Type B pancreatic cell (in vitro differentiated cells): ENCODE data around the gene STX7. TPM values are rescaled to one million over a fixed set of nuclear protein-coding genes. Genes with fewer than 3 reads are reported as not detected.

Experiments used
- DNase-seq: peaks from one replicate; pipeline ENCODE4 v3.0.0; 2021; ENCODE audit warnings: mixed read lengths; ENCODE audit not compliant: unreplicated experiment; ENCODE audit errors: extremely low spot score
- H3K27ac Mint-ChIP-seq: 2 replicates; pipeline ENCODE4 v1.8.0; 2021; ENCODE audit warnings: mild to moderate bottlenecking, mixed read lengths
- H3K27me3 Mint-ChIP-seq: 2 replicates; pipeline ENCODE4 v1.8.0; 2021; ENCODE audit warnings: mixed read lengths
- H3K36me3 Mint-ChIP-seq: 2 replicates; pipeline ENCODE4 v1.8.0; 2021; ENCODE audit warnings: mixed read lengths
- H3K4me1 Mint-ChIP-seq: one replicate; pipeline ENCODE4 v1.8.0; 2021; ENCODE audit warnings: mixed read lengths; ENCODE audit not compliant: unreplicated experiment
- H3K4me3 Mint-ChIP-seq: 2 replicates; pipeline ENCODE4 v1.8.0; 2021; ENCODE audit warnings: mild to moderate bottlenecking, mixed read lengths
- H3K9me3 Mint-ChIP-seq: 2 replicates; pipeline ENCODE4 v1.8.0; 2021; ENCODE audit warnings: mixed read lengths
- total RNA-seq: library from RNA; stranded (reverse); gene quantifications from 2 replicates; pipeline ENCODE4 v1.2.1, GENCODE V29; 2021; ENCODE audit warnings: low replicate concordance
- TF ChIP-seq, protein P1 (sequence below): fragments of 200-600 bp; sonication (generic); conservative IDR thresholded peaks from 2 replicates; pipeline ENCODE4 v1.5.0; 2021; ENCODE audit warnings: antibody characterized with exemption, mild to moderate bottlenecking

The STX7 gene
- total RNA-seq, 1 donor from 2014 or later, result 36.6 TPM

GRCh38 chr6:132490478-132491204 lies 22.3 kb downstream of the STX7 start:
- TF ChIP-seq, protein P1, sequence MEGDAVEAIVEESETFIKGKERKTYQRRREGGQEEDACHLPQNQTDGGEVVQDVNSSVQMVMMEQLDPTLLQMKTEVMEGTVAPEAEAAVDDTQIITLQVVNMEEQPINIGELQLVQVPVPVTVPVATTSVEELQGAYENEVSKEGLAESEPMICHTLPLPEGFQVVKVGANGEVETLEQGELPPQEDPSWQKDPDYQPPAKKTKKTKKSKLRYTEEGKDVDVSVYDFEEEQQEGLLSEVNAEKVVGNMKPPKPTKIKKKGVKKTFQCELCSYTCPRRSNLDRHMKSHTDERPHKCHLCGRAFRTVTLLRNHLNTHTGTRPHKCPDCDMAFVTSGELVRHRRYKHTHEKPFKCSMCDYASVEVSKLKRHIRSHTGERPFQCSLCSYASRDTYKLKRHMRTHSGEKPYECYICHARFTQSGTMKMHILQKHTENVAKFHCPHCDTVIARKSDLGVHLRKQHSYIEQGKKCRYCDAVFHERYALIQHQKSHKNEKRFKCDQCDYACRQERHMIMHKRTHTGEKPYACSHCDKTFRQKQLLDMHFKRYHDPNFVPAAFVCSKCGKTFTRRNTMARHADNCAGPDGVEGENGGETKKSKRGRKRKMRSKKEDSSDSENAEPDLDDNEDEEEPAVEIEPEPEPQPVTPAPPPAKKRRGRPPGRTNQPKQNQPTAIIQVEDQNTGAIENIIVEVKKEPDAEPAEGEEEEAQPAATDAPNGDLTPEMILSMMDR, result no peak
- no peak overlapping the region for H3K27ac Mint-ChIP-seq
- H3K27me3 Mint-ChIP-seq, result no peaks in the 10 kb centered on the region
- H3K4me3 Mint-ChIP-seq, result no peak overlapping the region
- peaks cover 25% of the 10 kb centered on the region for H3K36me3 Mint-ChIP-seq
- H3K9me3 Mint-ChIP-seq, result peaks cover 5% of the 10 kb centered on the region
- no peak for DNase-seq
- no peaks in the 10 kb centered on the region for H3K4me1 Mint-ChIP-seq

- peaks cover 25% of the 10 kb centered on the region for H3K36me3 Mint-ChIP-seq
- TF ChIP-seq, protein P1, result no peak
- DNase-seq, result no peak
- H3K4me3 Mint-ChIP-seq, result no peak overlapping the region
- no peaks in the 10 kb centered on the region for H3K27me3 Mint-ChIP-seq
- H3K9me3 Mint-ChIP-seq, result peaks cover 5% of the 10 kb centered on the region
- no peaks in the 10 kb centered on the region for H3K4me1 Mint-ChIP-seq
- no peak overlapping the region for H3K27ac Mint-ChIP-seq
Measured at GRCh38 chr6:132490024-132490423, 22.9 kb downstream of the STX7 start.

DNA sequence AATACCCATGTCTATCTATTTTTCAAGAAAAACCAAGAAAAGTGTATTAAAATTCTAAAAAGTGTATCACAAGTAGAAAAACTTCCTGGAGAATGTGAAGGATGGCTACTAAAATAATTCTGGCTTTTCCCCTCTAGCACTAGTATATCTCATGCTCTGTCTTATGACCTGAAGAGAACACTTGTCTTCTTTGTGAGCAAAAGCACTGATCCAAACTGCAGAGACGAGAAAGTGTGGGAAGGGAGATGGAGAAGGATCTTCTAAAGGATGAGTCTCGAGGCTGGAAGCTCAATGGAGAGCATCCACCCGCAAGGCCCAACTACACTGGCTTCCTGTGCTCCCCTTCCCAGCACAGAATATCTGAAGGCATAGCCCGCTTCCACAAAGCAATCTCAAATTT lies 23.5 kb downstream of the STX7 start:
- Mint-ChIP-seq H3K9me3 (peaks cover 1% of the 10 kb centered on the region), H3K27me3 (no peaks in the 10 kb centered on the region), H3K27ac (no peak overlapping the region), H3K36me3 (peaks cover 22% of the 10 kb centered on the region), H3K4me1 (peaks cover under 1% of the 10 kb centered on the region), H3K4me3 (no peak overlapping the region)
- TF ChIP-seq, protein P1, result no peak
- DNase-seq, result no peak

DNA sequence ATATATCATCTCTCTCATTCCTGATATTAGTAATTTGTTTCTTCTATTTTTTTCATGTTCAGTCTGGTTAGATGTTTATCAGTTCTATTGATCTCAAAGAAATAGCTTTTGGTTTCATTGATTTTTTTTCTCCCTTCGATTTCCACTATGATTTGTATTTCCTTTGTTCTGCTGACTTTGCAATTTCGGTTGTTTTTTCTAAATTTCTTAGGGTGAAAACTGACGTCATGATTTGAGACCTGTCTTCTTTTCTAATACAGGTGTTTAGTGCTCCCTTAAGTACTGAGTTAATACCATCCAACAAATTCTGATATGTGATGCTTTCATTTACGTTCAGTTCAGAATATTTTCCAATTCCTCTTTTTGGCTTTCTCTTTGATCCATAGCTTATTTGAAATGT lies 25.2 kb downstream of the STX7 start:
- H3K36me3 Mint-ChIP-seq, result peaks cover 11% of the 10 kb centered on the region
- H3K4me3 Mint-ChIP-seq, result no peak overlapping the region
- DNase-seq, result no peak
- H3K27ac Mint-ChIP-seq, result no peak overlapping the region
- H3K9me3 Mint-ChIP-seq, result no peaks in the 10 kb centered on the region
- peaks cover 9% of the 10 kb centered on the region for H3K4me1 Mint-ChIP-seq
- H3K27me3 Mint-ChIP-seq, result no peaks in the 10 kb centered on the region
- TF ChIP-seq, protein P1, result no peak

- Mint-ChIP-seq H3K4me3 (no peak overlapping the region), H3K4me1 (peaks cover 9% of the 10 kb centered on the region), H3K27ac (no peak overlapping the region), H3K27me3 (no peaks in the 10 kb centered on the region), H3K36me3 (peaks cover 14% of the 10 kb centered on the region), H3K9me3 (no peaks in the 10 kb centered on the region)
- TF ChIP-seq, protein P1, result no peak
- no peak for DNase-seq
Measured at GRCh38 chr6:132484680-132485018, 28.3 kb downstream of the STX7 start.
